Renal cortical epithelial cell (primary cell): ENCODE results near the gene ZBTB20. TPM values are rescaled to one million over a fixed set of nuclear protein-coding genes. Genes with fewer than 3 reads are reported as not detected.
A peak's percentile ranks its signal among the peaks of the same experiment; 100 is the strongest.

Experiments used
- DNase-seq: peaks from one replicate; pipeline ENCODE4 v3.0.0-alpha.2; 2011; ENCODE audit warnings: low read depth
- total RNA-seq: library from RNA; depleted of rRNA; stranded (reverse); fragments of >200 nt; gene quantifications from 2 replicates; pipeline ENCODE4 v1.2.3, GENCODE V29; 2014

ZBTB20 gene
- total RNA-seq, 1 donor from 2014 or later, result 64.1 TPM

GRCh38 chr3:114585687-114586086, 561.4 kb downstream of the ZBTB20 start:
- DNase-seq, result no peak

GRCh38 chr3:114584734-114585371, 562.2 kb downstream of the ZBTB20 start:
- no peak for DNase-seq

GRCh38 chr3:114582929-114583328, 564.2 kb downstream of the ZBTB20 start:
- no peak for DNase-seq

- no peak for DNase-seq
Measured at GRCh38 chr3:114572364-114573062, 574.6 kb downstream of the ZBTB20 start.

- no peak for DNase-seq
Measured at GRCh38 chr3:114571363-114571762, 575.7 kb downstream of the ZBTB20 start.

- peak; percentile 79 for DNase-seq
Measured at GRCh38 chr3:114569186-114569585, 577.9 kb downstream of the ZBTB20 start.

- DNase-seq, result no peak
Measured at GRCh38 chr3:114567771-114568170, 579.3 kb downstream of the ZBTB20 start.

- no peak for DNase-seq
Measured at GRCh38 chr3:114566767-114567166, 580.3 kb downstream of the ZBTB20 start.

GRCh38 chr3:114566162-114566755, 580.8 kb downstream of the ZBTB20 start:
- DNase-seq, result peak; percentile 57

GRCh38 chr3:114565216-114565615, 581.9 kb downstream of the ZBTB20 start:
- DNase-seq, result no peak

- DNase-seq, result no peak
Measured at GRCh38 chr3:114563720-114564119, 583.4 kb downstream of the ZBTB20 start.

- DNase-seq, result no peak
Measured at GRCh38 chr3:114562557-114562956, 584.5 kb downstream of the ZBTB20 start.

GRCh38 chr3:114558271-114558670, 588.8 kb downstream of the ZBTB20 start:
- peak; percentile 68 for DNase-seq

GRCh38 chr3:114557791-114558190, 589.3 kb downstream of the ZBTB20 start:
- peak; percentile 84 for DNase-seq

GRCh38 chr3:114556657-114557213, 590.4 kb downstream of the ZBTB20 start:
- DNase-seq, result no peak

- no peak for DNase-seq
Measured at GRCh38 chr3:114554731-114555130, 592.4 kb downstream of the ZBTB20 start.

- no peak for DNase-seq
Measured at GRCh38 chr3:114553949-114554593, 593.0 kb downstream of the ZBTB20 start.

GRCh38 chr3:114552527-114552812, 594.6 kb downstream of the ZBTB20 start:
- no peak for DNase-seq

GRCh38 chr3:114551770-114552526, 595.1 kb downstream of the ZBTB20 start:
- peak; percentile 94 for DNase-seq

GRCh38 chr3:114550165-114550564, 596.9 kb downstream of the ZBTB20 start:
- no peak for DNase-seq

GRCh38 chr3:114545193-114545592, 601.9 kb downstream of the ZBTB20 start:
- DNase-seq, result no peak

- DNase-seq, result no peak
Measured at GRCh38 chr3:114542359-114542758, 604.7 kb downstream of the ZBTB20 start.
